K562 (cell line): ENCODE results near the gene MANF. TPM values are rescaled to one million over a fixed set of nuclear protein-coding genes. Genes with fewer than 3 reads are reported as not detected.
A peak's percentile ranks its signal among the peaks of the same experiment; 100 is the strongest.

ENCODE experiments used
- ATAC-seq: fragments of 200-7000 bp; cut with Tn5 transposase; 3 replicates; pipeline ENCODE4 v1.9.1; 2020; ENCODE audit warnings: moderate library complexity
- BruUV-seq: library from RNA; stranded (reverse); fragments of 400-500 nt; replicated peaks from 2 replicates; lab custom pipeline; 2021; lab: Mats Ljungman, UMichigan
- CTCF ChIA-PET: fragments of 300-600 bp; formaldehyde crosslinking; extraction: SDS; loops from one replicate; lab custom pipeline; 2021; ENCODE audit warnings: low intra/inter-chr PET ratio; lab: Yijun Ruan, JAX
- POLR2A ChIA-PET: fragments of 300-600, 350-650 bp; sonication (Branson Sonifier 250); formaldehyde crosslinking; extraction: SDS; loops from one replicate; lab custom pipeline; 2021; ENCODE audit warnings: antibody characterized with exemption, inconsistent platforms; lab: Yijun Ruan, JAX
- DNase-seq, 4 experiments: peaks; one replicate each; pipeline versions ENCODE4 v3.0.0 to v3.0.0-alpha.2; 2011 to 2018; ENCODE audit warnings: low spot score in 3 of 4, mixed read lengths in 3 of 4; ENCODE audit errors: extremely low read depth in 1 of 4
- FAIRE-seq: peaks from 2 replicates; lab custom pipeline; 2011; peaks lifted over from hg19 to GRCh38; lab: Jason Lieb, UNC
- H2AFZ ChIP-seq: 2 replicates; pipeline ENCODE4 v1.6.0; 2011; ENCODE audit warnings: low read depth, low read length, control low read depth, inconsistent platforms
- H3K27ac ChIP-seq: fragments of 200-600 bp; 3 replicates; pipeline ENCODE4 v1.8.0; 2011; ENCODE audit warnings: low read depth, mild to moderate bottlenecking, control low read depth, inconsistent platforms, low read length, moderate library complexity, mixed read lengths; ENCODE audit errors: extremely low read depth
- H3K27me3 ChIP-seq, 2 experiments: fragments of 300-600 bp in 1 of 2; 2 replicates in 1 of 2; 3 replicates in 1 of 2; pipeline versions ENCODE4 v1.6.0 to v1.8.0; 2011; ENCODE audit warnings: inconsistent platforms in 2 of 2, low read length in 2 of 2, mild to moderate bottlenecking in 1 of 2, mixed read lengths in 1 of 2, moderate library complexity in 1 of 2; ENCODE audit not compliant: control insufficient read depth in 2 of 2, insufficient read depth in 2 of 2
- H3K36me3 ChIP-seq: fragments of 300-600 bp; 3 replicates; pipeline ENCODE4 v1.8.0; 2011; ENCODE audit warnings: mild to moderate bottlenecking, low read length, inconsistent platforms; ENCODE audit not compliant: control insufficient read depth, insufficient read depth
- H3K4me1 ChIP-seq, 2 experiments: fragments of 200-600 bp in 1 of 2; replicated peaks in 1 of 2; 2 replicates in 1 of 2; 3 replicates in 1 of 2; pipeline versions ENCODE4 v1.5.1 to v1.8.0; 2011; ENCODE audit warnings: inconsistent platforms in 2 of 2, low read length in 2 of 2, mild to moderate bottlenecking in 1 of 2, mixed read lengths in 1 of 2, moderate library complexity in 1 of 2; ENCODE audit not compliant: control insufficient read depth in 2 of 2, insufficient read depth in 2 of 2
- H3K4me2 ChIP-seq: 2 replicates; pipeline ENCODE4 v1.6.1; 2011; ENCODE audit warnings: low read length, control low read depth, inconsistent platforms, mixed read lengths; ENCODE audit not compliant: insufficient read depth
- H3K4me3 ChIP-seq: fragments of 200-600 bp; sonication (generic), shearing (Covaris generic); 2 replicates; pipeline ENCODE4 v1.5.1; 2016; ENCODE audit warnings: control low read depth, inconsistent platforms
- H3K79me2 ChIP-seq: fragments of 200-600 bp; 3 replicates; pipeline ENCODE4 v1.8.0; 2011; ENCODE audit warnings: low read length, inconsistent platforms; ENCODE audit not compliant: control insufficient read depth, insufficient read depth
- H3K9ac ChIP-seq, 2 experiments: 2 replicates each; pipeline versions ENCODE4 v1.6.0 to v1.6.1; 2011; ENCODE audit warnings: low read depth in 2 of 2, low read length in 2 of 2, control low read depth in 1 of 2, inconsistent platforms in 1 of 2, mild to moderate bottlenecking in 1 of 2, mixed read lengths in 1 of 2; ENCODE audit not compliant: insufficient read depth in 1 of 2
- H3K9me1 ChIP-seq: one replicate; pipeline ENCODE4 v1.6.0; 2011; ENCODE audit warnings: inconsistent platforms, mild to moderate bottlenecking, low read length, moderate library complexity; ENCODE audit not compliant: control insufficient read depth, insufficient read depth
- H3K9me3 ChIP-seq: replicated peaks from 2 replicates; pipeline ENCODE4 v1.5.1; 2011; ENCODE audit warnings: low read depth, low read length, inconsistent platforms; ENCODE audit not compliant: control insufficient read depth, insufficient read depth
- H4K20me1 ChIP-seq: replicated peaks from 2 replicates; pipeline ENCODE4 v1.6.1; 2011; ENCODE audit warnings: low read length, inconsistent platforms, mixed read lengths; ENCODE audit not compliant: control insufficient read depth, insufficient read depth
- CTCF ChIP-seq, 3 experiments: IDR thresholded peaks in 2 of 3; conservative IDR thresholded peaks in 1 of 3; 2 replicates each; pipeline ENCODE4 v1.5.1; 2011 to 2012; ENCODE audit warnings: low read length in 3 of 3, mild to moderate bottlenecking in 3 of 3, control low read depth in 2 of 3, improper control_type of control experiment in 1 of 3, inconsistent platforms in 1 of 3, low read depth in 1 of 3, mixed read lengths in 1 of 3, moderate library complexity in 1 of 3; ENCODE audit not compliant: insufficient read depth in 2 of 3
- RAD21 ChIP-seq, 2 experiments: fragments of 250-450 bp in 1 of 2; fragments of 450-650 bp in 1 of 2; sonication (Bioruptor Pico) in 1 of 2; formaldehyde crosslinking in 1 of 2; IDR thresholded peaks in 1 of 2; conservative IDR thresholded peaks in 1 of 2; 2 replicates each; pipeline versions ENCODE4 v1.4.0 to v1.8.0; 2020 to 2022; ENCODE audit warnings: mild to moderate bottlenecking in 2 of 2, moderate library complexity in 1 of 2
- ZFP30 ChIP-seq: fragments of 250-450 bp; sonication (Bioruptor Pico); IDR thresholded peaks from 2 replicates; pipeline ENCODE4 v1.8.0; 2022; ENCODE audit warnings: moderate library complexity, mild to moderate bottlenecking, inconsistent platforms, borderline replicate concordance
- in situ Hi-C: fragments of 300-500 bp; cut with MboI; formaldehyde crosslinking; loops from 4 replicates; pipeline ENCODE4 v1.15.0; 2018; ENCODE audit warnings: inconsistent platforms, mixed read lengths
- intact Hi-C: fragments of 100-400 bp; cut with micrococcal nuclease; formaldehyde crosslinking; loops from 2 replicates; pipeline ENCODE4 v1.14.2; 2022
- polyA plus RNA-seq, 8 experiments: library from polyadenylated mRNA; depleted of rRNA in 4 of 8; stranded (reverse) in 5 of 8; unstranded in 3 of 8; fragments of >200 nt; fragmentation: Nextera tagmentation in 2 of 8; fragmentation: Illumina TruSeq in 1 of 8; extraction: Ambion mirVana in 2 of 8; extraction: Trizol in 1 of 8; gene quantifications; 2 replicates each; pipeline versions ENCODE4 v1.2.1 to v1.2.3, GENCODE V29; 2011 to 2014; ENCODE audit warnings: inconsistent platforms in 1 of 8, missing spikeins in 1 of 8
- total RNA-seq, 7 experiments: library from RNA; depleted of rRNA in 6 of 7; stranded (reverse); fragments of >200 nt in 6 of 7; fragmentation: Illumina TruSeq in 2 of 7; extraction: Trizol in 2 of 7; gene quantifications; 2 replicates each; pipeline versions ENCODE4 v1.2.1 to v1.2.3, GENCODE V29; 2011 to 2021; ENCODE audit warnings: low replicate concordance in 1 of 7

MANF gene
- total and polyA plus RNA-seq, 9 of the 15 experiments (the other 6 are each of a cell fraction or from before 2014, with no cell fraction given): 6.5 to 52.7 (median 42.3) TPM

GRCh38 chr3:51434746-51435327 lies 49.7 kb downstream of the MANF start:
- H3K4me3 ChIP-seq: no peak overlapping the region
- TF ChIP-seq ZFP30 (CRISPR knock-in tag) (no peak), CTCF (IDR thresholded peaks at IDR 0.05 in 2 of 3, conservative IDR thresholded peaks at IDR 0.05 in 1 of 3; ENCODE audit: insufficient read depth in 2 of 3, low read depth in 1 of 3, low read length in 3 of 3) (peak; percentile 39 to 59 (median 57)), RAD21 (CRISPR knock-in tag; conservative IDR thresholded peaks at IDR 0.05 in 1 of 2, IDR thresholded peaks at IDR 0.05 in 1 of 2) (peak in 1 of 2 experiments; percentile 26; a peak in 3 of 4 replicates)
- TF ChIP-seq, all 486 proteins: peak for 2
- no TSS peak for BruUV-seq
- Histone ChIP-seq H2AFZ (no peak overlapping the region), H4K20me1 (no peaks in the 10 kb centered on the region), H3K4me1 (no peaks in the 10 kb centered on the region), H3K9me3 (no peaks in the 10 kb centered on the region), H3K36me3 (peaks cover 35% of the 10 kb centered on the region), H3K9ac (no peak overlapping the region), H3K9me1 (no peaks in the 10 kb centered on the region), H3K27me3 (no peaks in the 10 kb centered on the region), H3K4me2 (no peak overlapping the region), H3K79me2 (no peaks in the 10 kb centered on the region; the same call in 2 of the 3 replicates), H3K27ac (no peak overlapping the region)
- peak; percentile 90 for ATAC-seq
- ChIA-PET CTCF (interaction anchor here (0.6 kb wide), 3 partner anchors 8 to 462 kb away, joined by 3 to 4 read pairs (median 3); no protein-coding TSS in a partner anchor), POLR2A (interaction anchor here (0.6 to 1.4 kb wide), 4 partner anchors 12 to 25 kb away, joined by 3 to 5 read pairs (median 3); no protein-coding TSS in a partner anchor)
- FAIRE-seq: no peak
- intact Hi-C loops (no loop called here), in situ Hi-C loops (no loop called here)
- peak; percentile 26 to 53 (median 47) for DNase-seq
